Upper lobe of left lung (tissue), 6 donors: Measurements from ENCODE around the gene KCNIP1. TPM values are rescaled to one million over a fixed set of nuclear protein-coding genes. Genes with fewer than 3 reads are reported as not detected.

Experiments
- ATAC-seq, 2 donors: fragments of 200-7000 bp; cut with Tn5 transposase; one replicate each; pipeline ENCODE4 v1.9.1; 2022; ENCODE audit warnings: mild to moderate bottlenecking in 2 of 2, moderate library complexity in 2 of 2; ENCODE audit not compliant: low FRiP score in 2 of 2
- DNase-seq, 2 donors: peaks; one replicate each; pipeline ENCODE4 v3.0.0-alpha.2; 2019 to 2020
- H3K27ac ChIP-seq, 4 donors: fragments of 200-600 bp; sonication (generic); one replicate each; pipeline ENCODE4 v1.5.1; 2016 to 2019
- H3K27me3 ChIP-seq, 4 donors: fragments of 200-600 bp; sonication (generic); one replicate each; pipeline ENCODE4 v1.5.1; 2017 to 2019
- H3K36me3 ChIP-seq, 4 donors: fragments of 200-600 bp; sonication (generic); one replicate each; pipeline ENCODE4 v1.5.1; 2016 to 2019
- H3K4me1 ChIP-seq, 4 donors: fragments of 200-600 bp; sonication (generic); one replicate each; pipeline ENCODE4 v1.5.1; 2018 to 2019
- H3K4me3 ChIP-seq, 4 donors: fragments of 200-600 bp; sonication (generic); one replicate each; pipeline ENCODE4 v1.5.1; 2017 to 2019; ENCODE audit warnings: mild to moderate bottlenecking in 2 of 4, moderate library complexity in 1 of 4
- H3K9me3 ChIP-seq, 4 donors: fragments of 200-600 bp; sonication (generic); one replicate each; pipeline ENCODE4 v1.5.1; 2018 to 2019
- EP300 ChIP-seq, 4 donors: sonication (generic); formaldehyde crosslinking; IDR thresholded peaks; one replicate each; pipeline ENCODE4 v1.5.1; 2017; ENCODE audit warnings: antibody characterized with exemption in 4 of 4, control low read depth in 2 of 4
- POLR2A ChIP-seq, 4 donors: fragments of 450-650 bp; IDR thresholded peaks; one replicate each; pipeline ENCODE4 v1.5.1; 2016 to 2017; ENCODE audit warnings: antibody characterized with exemption in 4 of 4, mild to moderate bottlenecking in 2 of 4
- POLR2AphosphoS5 ChIP-seq, 2 donors: sonication (generic); formaldehyde crosslinking; IDR thresholded peaks; one replicate each; pipeline ENCODE4 v1.5.1; 2017; ENCODE audit warnings: antibody characterized with exemption in 2 of 2
- WGBS, 2 donors: methylation state at CpG; one replicate each; pipeline ENCODE4 v1.1.5; 2017 to 2018; 5-methylcytosine and 5-hydroxymethylcytosine counted together
- total RNA-seq, 6 donors: library from RNA; depleted of rRNA in 4 of 6; stranded (reverse); fragments of >200 nt in 4 of 6; gene quantifications; one replicate each; pipeline versions ENCODE4 v1.1.0 to v1.2.1, GENCODE V29; 2016 to 2021
- TF ChIP-seq, protein P1 (sequence below), 6 experiments: fragments of 450-650 bp in 4 of 6; fragments of 200-600 bp in 2 of 6; sonication (generic) in 2 of 6; IDR thresholded peaks; one replicate each; pipeline ENCODE4 v1.5.1; 2016 to 2019; ENCODE audit warnings: antibody characterized with exemption in 6 of 6
- donor health status: DM: no; HTN: no; CAD: no; lungs with moderate emphysema.
- donor health status: DM: no; HTN: yes; CAD: no; lungs with severe emphysema.

Gene KCNIP1
- total RNA-seq, 6 donors from 2014 or later: 1.9 to 3.3 (median 2.9) TPM; not detected in 1

DNA sequence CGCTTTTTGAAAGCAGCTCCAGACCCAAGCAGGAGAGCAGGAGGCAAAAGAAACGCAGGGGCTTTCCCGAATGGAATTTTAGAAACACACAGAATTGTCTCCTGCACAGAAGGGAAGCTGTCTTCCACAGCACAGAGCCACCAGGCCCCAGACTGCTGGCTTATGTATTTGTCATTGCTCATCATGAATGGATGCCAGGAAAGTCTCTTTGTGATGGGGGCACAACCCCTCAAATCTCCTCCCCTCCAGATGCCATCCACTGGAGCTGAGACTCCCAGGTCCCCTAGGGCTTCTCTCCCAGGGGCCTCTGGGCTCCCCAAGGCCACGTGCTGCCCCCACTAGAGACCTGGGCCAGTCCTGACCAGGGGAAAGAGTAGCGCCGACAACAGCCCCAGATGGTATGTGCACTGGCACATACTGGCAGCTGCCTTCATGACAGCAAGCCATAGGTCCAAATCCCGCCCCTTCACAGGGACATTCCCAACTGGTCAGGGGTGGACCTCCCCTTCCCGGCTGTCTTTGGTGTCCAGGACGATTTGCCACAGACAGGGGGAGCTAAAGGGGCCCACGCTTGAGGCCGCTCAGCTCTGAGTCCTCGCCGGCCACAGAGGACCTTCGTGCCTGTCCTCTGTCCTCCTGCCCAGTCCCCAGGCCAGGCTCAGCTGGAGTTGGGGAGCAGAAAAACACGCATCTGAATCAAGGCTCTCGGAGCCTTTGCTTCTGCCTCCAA, 127.8 kb downstream of the KCNIP1 start:
- WGBS, 2 donors: 64 to 65% methylated on average over 7 to 16 of the region's 16 CpGs
- Histone ChIP-seq H3K9me3 (no peaks in the 10 kb centered on the region), H3K36me3 (no peaks in the 10 kb centered on the region), H3K4me3 (no peak overlapping the region), H3K27ac (no peak overlapping the region), H3K4me1 (peaks cover 13 to 19% (median 17%) of the 10 kb centered on the region in 4 donors), H3K27me3 (no peaks in the 10 kb centered on the region)
- no peak for ATAC-seq
- peak in 1 of 2 donors; percentile 30 for DNase-seq
- no peak for TF ChIP-seq EP300 (IDR thresholded peaks at IDR 0.05)
- TF ChIP-seq POLR2AphosphoS5 (IDR thresholded peaks at IDR 0.05): no peak
- TF ChIP-seq, protein P1, sequence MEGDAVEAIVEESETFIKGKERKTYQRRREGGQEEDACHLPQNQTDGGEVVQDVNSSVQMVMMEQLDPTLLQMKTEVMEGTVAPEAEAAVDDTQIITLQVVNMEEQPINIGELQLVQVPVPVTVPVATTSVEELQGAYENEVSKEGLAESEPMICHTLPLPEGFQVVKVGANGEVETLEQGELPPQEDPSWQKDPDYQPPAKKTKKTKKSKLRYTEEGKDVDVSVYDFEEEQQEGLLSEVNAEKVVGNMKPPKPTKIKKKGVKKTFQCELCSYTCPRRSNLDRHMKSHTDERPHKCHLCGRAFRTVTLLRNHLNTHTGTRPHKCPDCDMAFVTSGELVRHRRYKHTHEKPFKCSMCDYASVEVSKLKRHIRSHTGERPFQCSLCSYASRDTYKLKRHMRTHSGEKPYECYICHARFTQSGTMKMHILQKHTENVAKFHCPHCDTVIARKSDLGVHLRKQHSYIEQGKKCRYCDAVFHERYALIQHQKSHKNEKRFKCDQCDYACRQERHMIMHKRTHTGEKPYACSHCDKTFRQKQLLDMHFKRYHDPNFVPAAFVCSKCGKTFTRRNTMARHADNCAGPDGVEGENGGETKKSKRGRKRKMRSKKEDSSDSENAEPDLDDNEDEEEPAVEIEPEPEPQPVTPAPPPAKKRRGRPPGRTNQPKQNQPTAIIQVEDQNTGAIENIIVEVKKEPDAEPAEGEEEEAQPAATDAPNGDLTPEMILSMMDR (IDR thresholded peaks at IDR 0.05): no peak

DNA sequence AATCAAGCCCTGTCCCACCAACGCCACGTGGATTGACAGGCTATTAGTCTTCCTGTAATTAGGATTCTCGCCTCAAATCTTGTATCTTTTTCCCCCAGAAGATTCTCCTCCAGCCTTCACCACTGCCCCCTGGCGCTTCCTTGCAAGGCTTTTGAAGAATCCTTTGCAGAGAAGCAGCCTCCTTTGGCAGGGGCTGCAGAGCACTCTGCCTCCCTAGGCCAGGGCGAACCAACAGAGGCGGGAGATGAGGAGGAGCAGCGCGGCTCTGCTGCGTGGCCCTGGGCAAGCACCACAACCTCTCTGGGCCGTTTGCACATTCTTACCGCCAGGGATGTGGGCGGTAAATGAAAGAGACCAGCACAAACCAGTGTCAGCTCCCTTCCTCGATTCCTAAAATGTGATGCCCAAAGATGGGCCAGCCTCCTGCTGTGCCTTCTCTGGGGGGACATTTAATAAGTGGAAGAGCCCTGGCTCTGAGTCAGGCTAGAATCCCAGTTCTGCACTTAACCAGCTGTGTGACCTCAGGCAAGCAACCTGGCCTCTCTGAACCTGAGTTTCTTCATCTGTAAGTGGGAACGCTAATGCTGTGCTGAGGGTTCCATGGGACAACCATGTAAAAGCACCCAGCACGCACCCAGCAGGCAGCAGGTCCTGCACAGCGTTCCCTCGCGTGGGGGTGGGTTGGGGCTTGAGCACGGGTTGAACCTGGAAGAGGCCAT, 128.6 kb downstream of the KCNIP1 start:
- no peaks in the 10 kb centered on the region for H3K9me3 ChIP-seq
- peak overlapping the region in 2 of 4 donors; percentile 67 to 73 for H3K27ac ChIP-seq
- TF ChIP-seq, protein P1 (IDR thresholded peaks at IDR 0.05): no peak
- TF ChIP-seq EP300 (IDR thresholded peaks at IDR 0.05) (no peak), POLR2A (IDR thresholded peaks at IDR 0.05) (no peak), POLR2AphosphoS5 (IDR thresholded peaks at IDR 0.05) (no peak)
- H3K36me3 ChIP-seq: no peaks in the 10 kb centered on the region
- H3K4me3 ChIP-seq: no peak overlapping the region
- peak in 1 of 2 donors; percentile 47 for DNase-seq
- ATAC-seq: no peak
- WGBS, 2 donors: 37 to 73% methylated on average over 13 to 19 of the region's 19 CpGs
- no peaks in the 10 kb centered on the region for H3K27me3 ChIP-seq
- peaks cover 13 to 19% (median 17%) of the 10 kb centered on the region in 4 donors for H3K4me1 ChIP-seq

DNA sequence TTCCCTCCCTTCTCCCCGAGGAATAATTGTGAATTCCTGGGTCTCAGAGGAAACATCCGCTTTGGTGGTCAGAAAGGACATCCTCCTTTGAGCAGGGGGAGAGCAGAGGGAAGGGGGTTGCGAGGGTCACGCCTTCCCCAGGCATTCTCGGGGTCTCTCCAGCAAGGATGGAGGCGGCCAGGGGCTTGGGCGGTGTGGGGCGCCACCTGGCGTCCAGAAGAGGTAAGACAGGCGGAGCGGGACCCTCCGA, 129.1 kb downstream of the KCNIP1 start:
- Histone ChIP-seq H3K36me3 (no peaks in the 10 kb centered on the region), H3K4me3 (peak overlapping the region in 3 of 4 donors; percentile 12 to 28 (median 27)), H3K4me1 (peaks cover 13 to 19% (median 17%) of the 10 kb centered on the region in 4 donors), H3K9me3 (no peaks in the 10 kb centered on the region), H3K27ac (peak overlapping the region; percentile 18 to 73 (median 54)), H3K27me3 (no peaks in the 10 kb centered on the region)
- peak; percentile 41 to 87 for DNase-seq
- TF ChIP-seq, protein P1 (IDR thresholded peaks at IDR 0.05): peak; percentile 90 to 94 (median 94)
- no peak for TF ChIP-seq POLR2AphosphoS5 (IDR thresholded peaks at IDR 0.05)
- 2 to 4% methylated on average over 6 to 12 of the region's 12 CpGs for WGBS, 2 donors
- peak; percentile 70 to 91 for ATAC-seq

DNA sequence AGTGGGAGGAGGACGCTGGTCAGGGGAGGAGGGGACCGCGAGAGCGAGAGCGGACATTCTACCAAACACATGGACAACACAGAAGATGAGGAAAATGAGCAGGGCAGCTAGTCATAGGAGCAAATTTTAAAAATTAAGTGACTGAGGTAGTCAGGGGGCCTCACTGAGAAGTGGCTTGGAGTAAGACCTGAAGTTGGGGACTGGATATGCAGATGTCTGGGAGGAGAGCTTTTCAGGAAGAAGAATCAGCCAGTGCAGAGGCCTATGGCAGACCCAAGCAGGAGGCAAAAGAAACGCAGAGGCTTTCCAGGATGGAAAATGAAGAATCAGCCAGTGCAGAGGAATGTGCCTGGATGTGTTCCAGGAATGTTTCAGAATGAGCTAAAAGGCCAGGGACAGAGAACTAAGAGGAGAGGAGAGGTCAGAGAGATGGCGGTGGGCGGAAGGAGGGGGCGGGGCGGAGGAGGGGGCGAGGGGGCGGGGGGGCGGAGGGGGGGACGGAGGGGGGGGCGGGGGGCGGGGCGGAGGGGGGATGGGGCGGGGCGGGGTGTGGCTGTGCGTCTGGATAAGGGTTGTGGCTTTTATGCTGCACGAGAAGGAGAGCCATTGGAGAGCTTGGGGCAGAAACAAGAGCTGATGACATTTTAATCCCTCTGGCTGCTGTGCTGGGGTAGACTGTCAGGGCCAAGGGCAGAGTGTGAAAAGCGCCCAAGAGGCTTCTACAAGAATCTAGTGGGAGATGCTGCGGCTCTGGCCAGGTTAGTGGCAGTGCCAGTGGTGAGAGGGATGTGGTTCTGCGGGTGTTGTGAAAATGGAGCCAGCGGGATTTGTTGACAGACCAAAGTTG, 129.6 kb downstream of the KCNIP1 start:
- ATAC-seq: peak in 1 of 2 donors; percentile 77
- H3K27me3 ChIP-seq: no peaks in the 10 kb centered on the region
- no peaks in the 10 kb centered on the region for H3K9me3 ChIP-seq
- no peak for DNase-seq
- peak overlapping the region; percentile 41 to 73 (median 63) for H3K27ac ChIP-seq
- TF ChIP-seq POLR2AphosphoS5 (IDR thresholded peaks at IDR 0.05): peak in 1 of 2 donors; percentile 7
- no peak for TF ChIP-seq EP300 (IDR thresholded peaks at IDR 0.05)
- TF ChIP-seq, protein P1 (IDR thresholded peaks at IDR 0.05): no peak
- H3K36me3 ChIP-seq: no peaks in the 10 kb centered on the region
- peak overlapping the region in 3 of 4 donors; percentile 12 to 28 (median 27) for H3K4me3 ChIP-seq
- H3K4me1 ChIP-seq: peaks cover 13 to 21% (median 17%) of the 10 kb centered on the region in 4 donors
- WGBS, 2 donors: 0 to 2% methylated on average over 12 to 14 of the region's 25 CpGs
